HG03175 (cell line): Measurements from ENCODE around the gene FHL2.

ENCODE experiments used
- ATAC-seq: cut with Tn5 transposase; IDR thresholded peaks from one replicate; pipeline ENCODE4 v1.9.1; 2021; ENCODE audit warnings: mild to moderate bottlenecking, moderate library complexity; ENCODE audit not compliant: unreplicated experiment

FHL2 gene

DNA sequence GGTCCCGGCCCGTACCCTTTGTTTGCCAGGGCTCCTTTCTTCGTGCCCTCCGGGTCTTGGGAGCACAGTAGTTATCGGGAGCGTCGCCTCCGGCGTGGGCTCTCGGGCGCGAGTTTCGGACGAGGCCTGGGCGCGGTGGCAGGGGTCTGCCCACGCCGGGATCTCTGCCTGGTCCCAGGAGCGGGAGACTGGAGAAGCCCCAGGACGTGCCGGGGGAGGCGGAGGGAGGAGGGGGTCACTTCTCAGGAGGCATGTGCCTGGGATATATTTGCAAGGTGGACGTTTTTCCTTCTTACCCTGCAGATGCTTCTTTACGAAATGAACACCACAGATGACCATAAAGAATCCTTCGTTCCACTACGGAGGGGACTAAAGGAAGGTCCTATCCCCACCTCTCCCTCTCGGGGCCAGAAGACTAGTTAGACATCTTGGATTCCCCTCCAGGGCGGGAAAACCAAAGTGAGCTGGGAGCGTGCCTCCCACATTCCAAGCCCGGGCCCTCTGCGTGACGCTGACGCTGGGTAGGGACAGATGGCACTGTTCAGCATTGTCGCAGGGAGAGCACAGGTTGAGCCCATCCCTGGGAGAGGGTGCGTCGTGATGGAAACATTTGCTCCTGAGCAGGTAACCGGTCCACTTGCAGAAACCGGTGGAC lies 483 bp upstream of the FHL2 start:
- no peak for ATAC-seq

DNA sequence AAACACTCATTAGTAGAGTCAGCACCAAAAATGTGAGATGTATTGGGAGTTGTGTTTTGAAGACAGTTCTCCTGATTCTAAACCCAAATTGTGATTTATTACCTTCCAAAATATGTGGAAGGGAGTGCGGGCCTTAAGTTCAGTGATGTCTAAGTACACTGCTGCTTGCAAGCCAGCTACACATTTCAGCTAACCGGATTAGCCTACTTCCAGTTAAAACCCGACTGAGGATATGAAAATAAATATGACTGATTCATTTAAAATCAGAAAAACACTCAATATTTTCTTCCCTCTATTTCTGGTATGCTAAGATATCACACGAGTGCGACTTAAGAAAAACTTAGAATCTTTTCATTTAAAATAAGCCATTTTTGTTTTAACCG lies 907 bp downstream of the FHL2 start:
- ATAC-seq, result no peak

DNA sequence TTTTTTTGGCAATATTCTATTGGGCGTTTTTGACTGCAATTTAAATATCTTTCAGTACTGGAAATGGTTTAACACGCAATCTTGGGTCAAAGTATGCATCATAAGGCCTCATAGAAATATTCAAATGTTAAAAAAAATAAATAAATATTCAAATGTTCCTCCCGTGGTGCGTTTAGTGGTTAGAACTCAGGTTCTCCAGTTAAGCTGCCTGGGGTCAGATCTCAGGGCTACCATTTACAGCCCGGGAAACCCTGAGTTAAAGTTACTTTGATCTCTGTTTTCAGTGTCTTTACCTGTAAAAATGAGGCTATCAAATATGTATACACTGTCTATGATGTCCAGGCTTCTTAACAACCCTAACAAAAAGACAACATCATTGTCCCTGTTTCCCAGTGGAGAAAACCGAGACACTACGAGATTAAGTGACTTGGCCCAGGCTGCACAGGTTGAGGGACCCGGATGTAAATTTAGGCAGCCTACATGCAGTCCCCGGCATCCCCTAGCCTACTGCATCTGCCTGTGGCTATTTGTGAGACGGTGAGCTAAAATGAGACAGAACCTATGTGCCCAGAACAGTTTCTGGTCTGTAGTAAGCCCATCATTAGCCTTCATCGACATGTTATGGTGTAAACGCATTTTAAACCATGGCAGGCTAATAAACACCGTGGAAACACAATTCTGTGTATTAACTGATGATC lies 1.7 kb downstream of the FHL2 start:
- no peak for ATAC-seq

DNA sequence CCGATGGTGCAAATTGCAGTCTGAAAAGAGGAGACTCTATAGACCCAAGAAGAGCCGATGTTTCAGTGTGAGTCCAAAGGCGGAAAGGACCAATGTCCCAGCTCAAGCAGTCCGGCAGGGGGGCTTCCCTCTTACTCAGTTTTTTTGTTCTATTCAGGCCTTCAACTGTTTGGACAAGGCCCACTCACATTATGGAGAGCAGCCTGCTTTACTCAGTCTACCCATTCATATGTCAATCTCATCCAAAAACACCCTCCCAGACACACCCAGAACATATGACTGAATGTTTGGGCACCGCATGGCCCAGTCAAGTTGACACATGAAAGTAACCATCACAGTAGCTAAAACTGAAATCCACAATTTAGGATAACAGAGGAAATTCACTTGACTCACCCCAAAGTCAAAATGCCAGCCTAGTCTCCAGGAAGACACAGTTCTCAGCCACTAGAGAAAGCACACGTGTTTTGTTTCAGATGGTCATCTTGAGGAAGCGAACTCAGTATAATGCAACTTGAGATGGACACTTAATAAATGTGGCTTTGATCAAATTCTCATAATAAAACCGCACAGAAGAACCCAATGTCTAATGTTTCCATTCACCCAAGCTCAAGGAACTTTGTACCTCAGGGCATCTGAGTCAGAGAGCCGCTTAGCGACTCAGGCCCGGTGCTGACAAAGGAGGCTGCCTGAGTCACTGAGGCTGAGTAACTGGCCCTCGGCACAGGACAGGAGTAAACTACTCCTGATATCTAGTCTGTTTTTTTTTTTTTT lies 2.4 kb downstream of the FHL2 start:
- ATAC-seq, result no peak

DNA sequence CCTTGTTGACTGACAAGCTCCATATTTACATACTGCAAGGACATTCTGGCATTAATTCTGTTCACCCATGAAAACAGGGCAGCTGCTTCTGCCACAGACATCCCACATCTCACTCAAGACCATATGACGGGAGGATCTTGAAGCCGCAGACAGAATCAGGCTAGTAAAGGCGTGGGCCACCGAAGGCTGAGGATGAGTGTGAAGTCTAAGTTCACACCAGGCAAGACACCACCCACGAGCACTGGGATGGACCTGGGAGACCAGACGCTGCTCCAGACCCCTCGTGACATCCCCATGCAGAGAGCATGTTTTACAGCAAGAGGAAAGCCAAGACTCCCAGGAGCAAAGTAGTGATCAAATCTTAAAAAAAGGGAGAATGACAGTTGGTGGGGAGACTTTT lies 3.2 kb downstream of the FHL2 start:
- ATAC-seq, result no peak

DNA sequence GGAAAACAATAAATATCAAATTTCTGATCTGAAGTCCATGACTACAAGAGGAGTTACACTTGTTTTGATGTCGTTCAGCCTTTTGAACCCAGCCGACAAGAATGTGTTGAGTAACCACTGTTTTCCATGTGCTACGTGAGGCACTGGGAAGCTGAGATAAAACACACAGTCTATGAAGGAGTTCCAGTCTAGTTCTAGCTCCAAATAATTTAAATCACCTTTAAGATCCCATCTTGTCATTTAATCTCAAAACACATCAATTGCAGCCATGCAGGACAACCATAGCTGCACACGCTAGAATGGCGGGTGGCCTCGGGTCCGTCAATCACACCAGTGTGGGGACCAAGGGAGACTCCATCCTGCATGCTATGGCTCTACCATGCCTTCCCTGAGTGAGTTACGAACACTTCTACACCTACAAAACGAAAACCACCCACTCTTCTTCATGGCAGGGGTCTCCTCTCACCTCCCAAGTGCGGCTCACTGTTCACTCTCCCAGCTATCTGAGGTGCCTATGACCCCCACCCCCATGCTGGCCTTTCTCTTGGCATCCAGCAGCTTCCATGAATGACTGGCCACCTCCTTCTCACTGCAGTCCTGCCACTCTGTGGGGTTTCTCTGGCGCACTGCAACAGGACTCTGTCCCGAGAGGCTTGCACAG lies 3.8 kb downstream of the FHL2 start:
- ATAC-seq, result no peak

DNA sequence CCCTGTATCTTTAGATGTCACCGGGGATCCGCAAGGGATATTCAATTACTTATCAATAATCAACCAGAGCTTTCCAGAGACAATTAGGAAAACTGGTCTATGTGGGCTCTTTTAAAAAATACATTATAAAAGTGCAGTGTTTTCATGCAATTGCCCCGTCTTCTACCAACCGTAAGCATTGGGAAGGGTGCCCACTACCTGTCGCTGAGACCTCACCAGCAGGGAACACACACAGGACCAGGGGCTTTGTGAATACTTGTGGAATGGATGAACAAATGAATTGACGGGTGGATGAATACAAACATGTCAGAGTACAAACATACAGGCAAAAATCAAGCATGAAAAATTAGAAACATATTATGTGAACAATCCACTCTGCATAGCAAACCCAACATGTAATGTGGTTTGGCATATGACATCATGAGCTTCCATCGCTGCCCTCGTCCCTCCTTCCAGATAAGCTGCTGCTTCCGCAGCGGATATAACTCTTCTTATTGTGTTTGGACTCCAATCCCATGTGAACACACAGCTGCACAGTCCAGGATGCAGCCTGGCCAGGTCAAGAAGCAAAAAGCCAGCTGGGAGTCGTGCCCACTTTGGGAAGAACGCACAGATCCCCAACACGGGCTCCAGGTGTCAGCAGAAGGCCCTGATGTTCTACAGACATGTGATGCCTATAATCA lies 5.3 kb downstream of the FHL2 start:
- no peak for ATAC-seq

DNA sequence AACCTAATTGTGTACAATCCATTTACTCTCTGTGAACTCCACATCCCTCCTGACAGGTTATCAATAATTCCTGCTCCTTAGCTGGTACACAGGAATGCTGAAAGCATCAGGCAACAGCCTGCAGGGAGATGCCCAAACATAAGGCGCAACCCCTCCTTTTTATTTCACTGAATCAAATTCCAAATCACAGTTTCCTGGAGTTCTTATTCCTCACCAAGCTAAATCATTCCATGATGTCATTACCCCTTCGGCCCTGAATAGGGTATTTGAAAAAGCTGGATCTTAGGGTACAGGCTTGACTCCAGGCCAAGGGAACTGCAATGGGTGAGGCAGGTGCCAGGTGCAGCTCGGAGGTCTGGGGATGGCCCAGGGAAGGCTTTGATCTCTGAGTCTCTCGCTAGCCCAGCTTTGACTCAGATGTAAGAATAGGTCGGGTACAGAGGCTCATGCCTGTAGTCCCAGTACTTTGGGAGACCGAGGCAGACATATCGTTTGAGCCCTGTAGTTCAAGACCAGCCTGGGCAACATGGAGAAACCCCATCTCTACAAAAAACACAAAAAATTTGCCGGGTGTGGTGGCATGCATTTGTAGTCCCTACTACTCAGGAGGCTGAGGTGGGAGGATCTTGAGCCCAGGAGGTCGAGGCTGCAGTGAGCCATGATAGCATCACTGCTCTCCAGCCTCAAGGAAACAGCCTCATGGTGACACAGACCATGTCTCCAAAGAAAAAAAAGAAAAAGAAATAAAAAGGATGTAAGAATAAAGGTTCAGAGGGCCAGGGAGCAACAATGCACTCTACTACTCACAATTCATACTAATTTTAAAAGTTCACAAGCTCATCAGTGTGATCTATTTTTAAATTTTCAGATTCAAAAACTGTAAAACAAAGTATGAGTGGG lies 6.8 kb downstream of the FHL2 start:
- no peak for ATAC-seq

DNA sequence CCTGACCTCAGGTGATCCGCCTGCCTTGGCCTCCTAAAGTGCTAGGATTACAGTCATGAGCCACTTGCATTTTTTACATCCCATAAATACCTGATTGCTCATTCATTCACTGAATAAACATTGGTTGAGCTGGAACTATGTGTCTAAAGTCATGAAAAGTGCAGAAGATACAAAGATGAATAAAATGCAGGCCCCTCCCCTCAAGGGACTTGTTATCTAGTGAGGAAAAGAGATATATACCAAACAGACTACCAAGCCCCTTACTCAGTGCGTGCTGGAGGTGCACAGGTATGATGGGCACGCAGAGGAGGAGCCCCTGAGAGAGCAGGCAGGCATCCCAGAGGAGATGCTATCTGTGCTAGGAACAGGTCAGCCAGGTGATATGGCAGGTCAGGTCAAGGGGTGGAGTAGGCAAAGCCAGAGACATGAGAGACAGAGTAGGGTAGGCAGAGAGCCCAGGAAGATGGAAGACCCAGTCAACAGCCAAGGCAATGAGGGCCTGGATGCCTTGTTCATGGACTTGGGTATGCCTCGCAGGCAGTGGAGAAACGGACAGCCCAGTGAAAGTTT lies 7.7 kb downstream of the FHL2 start:
- ATAC-seq, result no peak

DNA sequence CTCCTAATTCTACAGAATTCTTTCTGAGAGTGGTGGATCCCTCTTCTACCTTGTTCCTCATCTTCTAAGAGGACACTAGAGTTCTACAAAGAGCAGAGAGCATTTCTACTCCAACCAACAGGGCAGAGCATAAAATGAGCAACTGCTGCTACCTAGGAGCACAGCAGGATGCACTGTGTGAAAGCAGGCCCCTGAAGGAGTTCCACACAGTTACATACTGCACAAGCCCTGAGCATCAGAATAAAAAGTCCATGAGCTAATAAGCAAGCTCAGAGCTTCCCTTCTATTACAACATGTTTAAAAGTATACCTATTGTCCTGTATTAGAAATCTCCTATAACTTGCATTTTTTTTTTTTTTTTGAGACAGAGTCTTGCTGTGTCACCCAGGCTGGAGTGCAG lies 8.4 kb downstream of the FHL2 start:
- no peak for ATAC-seq

DNA sequence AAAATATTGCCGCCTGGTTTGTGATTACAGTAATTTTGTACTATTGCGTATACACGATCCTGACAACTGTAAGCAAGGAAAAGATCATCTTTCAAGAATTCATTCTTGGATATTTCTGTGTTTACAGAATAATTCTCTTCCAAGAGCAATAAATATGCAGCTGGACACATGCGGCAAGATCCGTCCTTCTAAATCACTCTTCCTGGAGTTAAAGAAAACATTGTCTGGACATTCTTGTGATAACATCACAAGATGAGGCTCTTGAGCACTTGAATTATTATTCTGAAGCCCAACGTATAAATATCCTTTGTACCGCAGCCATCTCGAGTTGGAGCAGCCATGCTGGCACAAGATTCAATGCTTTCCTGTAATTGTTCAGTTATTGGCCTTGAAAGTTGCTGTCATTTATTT lies 9.9 kb downstream of the FHL2 start:
- ATAC-seq, result no peak

DNA sequence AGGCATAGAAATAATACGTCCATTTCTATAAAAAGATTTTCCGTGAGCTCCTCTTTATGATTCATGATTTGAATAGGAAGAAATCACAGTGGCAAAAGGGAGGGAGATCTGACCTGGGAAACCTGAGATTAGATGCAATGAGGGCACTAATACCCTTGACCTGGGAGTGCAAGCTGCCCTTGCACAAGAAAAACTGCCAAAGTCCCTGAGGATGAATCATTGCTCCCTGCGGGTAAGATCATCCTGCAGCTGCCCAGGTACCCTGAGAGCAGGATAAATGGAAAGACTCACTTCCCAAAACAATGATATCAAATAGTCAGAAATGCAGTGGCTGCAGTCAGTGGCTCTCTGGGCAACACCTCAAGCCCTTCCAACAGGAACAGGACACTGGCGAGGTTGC lies 11.6 kb downstream of the FHL2 start:
- no peak for ATAC-seq

DNA sequence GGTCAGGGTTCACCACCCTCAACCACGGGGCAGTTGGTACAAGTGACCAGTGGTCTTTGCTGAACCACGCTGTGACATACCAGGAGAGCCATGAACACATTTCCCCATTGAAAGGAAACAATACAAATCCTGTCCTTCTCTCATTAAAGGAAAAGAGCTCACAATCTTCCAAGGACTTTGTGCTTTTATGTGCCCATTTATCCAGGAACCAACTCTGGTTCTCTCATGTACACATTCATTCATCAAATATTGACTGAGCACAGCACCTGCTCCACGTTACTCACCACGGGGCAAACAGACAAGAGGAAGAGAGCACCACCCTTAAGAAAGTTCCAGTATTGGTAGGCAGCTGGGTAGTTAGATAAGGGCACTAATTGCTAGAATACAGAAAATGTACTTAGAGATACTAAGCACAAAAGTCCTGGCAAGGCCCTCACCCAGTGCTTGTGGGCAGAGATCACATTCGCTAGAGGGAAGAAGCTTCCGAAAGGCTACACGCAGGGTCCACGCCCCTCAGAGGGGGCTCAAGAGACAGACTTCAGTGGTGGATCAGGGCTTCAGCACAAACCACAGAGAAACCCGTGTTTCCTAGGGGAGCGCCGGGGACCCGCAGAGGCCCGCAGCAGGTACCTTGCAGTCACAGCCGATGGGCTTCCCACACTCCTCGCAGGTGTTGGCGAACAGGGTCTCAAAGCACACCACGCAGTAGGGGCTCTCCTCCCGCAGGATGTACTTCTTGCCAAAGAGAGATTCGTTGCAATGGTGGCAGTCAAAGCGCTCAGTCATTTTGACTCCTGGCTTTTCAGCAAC lies 12.9 kb downstream of the FHL2 start:
- no peak for ATAC-seq

DNA sequence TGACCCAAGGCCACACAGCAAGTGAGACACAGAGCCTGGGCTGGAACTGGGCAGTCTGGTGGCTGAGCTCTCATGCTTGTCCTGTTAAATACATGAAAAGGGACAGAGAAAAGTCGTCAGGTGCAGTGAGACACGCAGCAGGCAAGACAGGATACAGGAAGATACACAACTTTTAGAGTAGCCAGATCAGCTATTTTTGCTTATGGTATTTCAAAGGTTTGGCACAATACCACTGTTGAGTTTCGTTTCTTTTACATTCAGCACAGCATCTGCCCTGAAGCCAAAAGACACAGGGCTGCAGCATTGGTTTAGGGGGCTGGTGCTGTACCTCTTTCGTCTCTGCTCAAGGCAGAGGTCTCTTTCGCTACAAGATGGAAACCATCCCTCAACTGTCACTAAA lies 14.0 kb downstream of the FHL2 start:
- ATAC-seq, result no peak

DNA sequence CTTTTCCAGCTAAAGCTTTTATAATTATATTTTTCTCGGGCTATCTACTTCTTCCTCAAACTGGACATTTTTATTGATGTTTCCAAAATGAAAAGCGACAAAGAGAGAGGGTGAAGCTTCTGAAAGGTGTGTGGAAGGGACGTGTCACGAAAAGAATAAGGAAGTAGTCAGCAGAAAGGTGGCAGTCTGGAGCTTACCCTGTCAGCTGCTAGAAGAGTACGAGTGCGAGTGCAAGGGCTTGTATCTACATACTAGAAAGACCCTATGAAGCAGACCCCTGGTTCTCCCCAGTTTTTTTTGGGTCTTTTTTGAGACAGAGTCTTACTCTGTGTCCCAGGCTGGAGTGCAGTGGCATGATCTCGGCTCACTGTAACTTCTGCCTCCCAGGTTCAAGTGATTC lies 14.6 kb downstream of the FHL2 start:
- no peak for ATAC-seq

DNA sequence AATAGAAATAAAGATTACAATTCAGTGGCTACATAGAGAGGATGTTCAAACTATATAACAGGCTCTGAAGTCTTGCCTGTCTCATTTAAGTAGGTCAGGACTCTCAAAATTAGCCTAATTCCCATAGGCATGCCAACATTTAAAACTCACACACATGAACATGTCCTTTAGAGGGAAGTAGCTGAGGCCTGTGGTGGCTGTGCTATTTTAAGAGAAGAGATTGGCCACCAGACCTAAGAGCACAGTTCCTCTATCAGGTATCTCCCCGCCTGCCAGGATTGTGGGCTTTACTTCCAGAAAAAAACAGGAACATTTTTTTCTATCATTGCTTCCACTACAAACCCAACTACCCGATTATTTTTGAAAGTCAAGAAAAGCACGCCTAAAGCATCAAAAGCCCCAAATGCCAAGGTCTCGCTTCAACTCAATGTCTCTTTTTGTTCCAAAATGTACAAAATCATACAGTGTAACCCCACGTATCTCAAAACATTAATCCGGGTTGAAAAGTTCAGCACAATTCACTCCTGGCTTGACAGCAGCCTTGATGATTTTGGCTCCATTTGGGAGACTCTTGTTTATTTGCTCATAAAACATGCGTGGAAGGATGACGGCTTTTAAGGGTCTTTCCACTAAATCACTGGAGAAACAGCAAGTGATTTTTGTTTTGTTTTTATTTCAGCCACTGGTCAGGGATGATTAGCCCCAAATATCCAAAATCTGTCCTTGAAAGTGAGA lies 15.3 kb downstream of the FHL2 start:
- no peak for ATAC-seq

DNA sequence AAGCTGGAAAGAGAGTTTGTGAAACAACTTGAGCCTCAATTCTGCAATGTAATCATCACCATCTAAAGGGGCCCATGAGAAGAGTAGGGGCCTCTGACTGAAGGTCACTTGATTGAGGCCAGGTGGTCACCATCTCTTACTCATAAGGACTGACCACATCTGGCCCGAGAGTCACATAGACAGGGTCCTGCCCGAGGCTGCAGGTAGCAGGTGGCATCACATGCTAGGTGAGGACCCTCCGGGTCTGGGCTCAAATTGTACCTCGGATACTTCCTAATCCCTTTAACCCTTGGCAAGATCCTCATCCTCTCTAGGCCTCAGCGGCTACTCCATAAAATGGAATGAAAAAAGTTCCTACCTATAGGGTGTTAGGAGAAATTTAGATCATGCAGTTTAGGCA lies 16.7 kb downstream of the FHL2 start:
- no peak for ATAC-seq

DNA sequence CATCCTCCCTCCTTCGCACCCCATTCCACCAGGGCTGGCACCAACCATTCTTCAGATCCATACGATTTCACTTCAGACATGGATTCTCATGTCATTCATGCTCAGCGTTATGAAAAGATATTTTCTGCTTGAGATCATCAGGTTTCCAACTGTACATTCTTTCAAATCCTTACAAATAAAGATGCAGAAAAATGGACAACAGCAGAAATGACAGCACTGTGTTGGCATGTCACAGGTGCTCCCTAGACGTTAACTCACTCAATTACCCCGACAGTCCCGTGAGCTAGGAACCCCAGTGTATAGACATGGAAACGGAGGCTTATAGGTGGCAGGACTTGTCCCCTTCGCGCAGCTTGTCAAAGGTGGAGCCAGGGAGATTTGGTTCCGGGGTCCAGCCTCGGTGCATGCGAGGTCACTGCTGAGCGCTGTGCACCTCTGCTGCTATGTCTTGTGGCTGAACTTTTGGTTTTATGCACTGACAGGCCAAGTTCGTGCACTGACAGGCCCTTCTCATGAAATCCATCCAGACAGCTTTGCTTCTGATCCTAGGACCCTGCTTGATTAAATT lies 17.7 kb downstream of the FHL2 start:
- ATAC-seq, result no peak
